Choroid plexus epithelial cell (primary cell): ENCODE measurements around the gene KCNK1.

Experiments used
- DNase-seq: peaks from one replicate; pipeline ENCODE4 v3.0.0-alpha.2; 2010; ENCODE audit warnings: low read depth
- H3K4me3 ChIP-seq: 2 replicates; pipeline ENCODE4 v1.5.1; 2011; ENCODE audit warnings: low read depth, mild to moderate bottlenecking, control low read depth, low read length, moderate library complexity
- TF ChIP-seq, protein P1 (sequence below): conservative IDR thresholded peaks from 2 replicates; pipeline ENCODE4 v1.5.1; 2011; ENCODE audit warnings: low read depth, mild to moderate bottlenecking, control low read depth, inconsistent platforms, low read length, moderate library complexity

Gene KCNK1

GRCh38 chr1:233613252-233614172 lies at the start of gene KCNK1:
KCNK1 (plus strand) TSS chr1:233614106; CDS start chr1:233614172, 66 bp downstream.
- DNase-seq = peak; percentile 77
- peak within 1 kb of the TSS; percentile 62 for H3K4me3 ChIP-seq
- TF ChIP-seq, protein P1, sequence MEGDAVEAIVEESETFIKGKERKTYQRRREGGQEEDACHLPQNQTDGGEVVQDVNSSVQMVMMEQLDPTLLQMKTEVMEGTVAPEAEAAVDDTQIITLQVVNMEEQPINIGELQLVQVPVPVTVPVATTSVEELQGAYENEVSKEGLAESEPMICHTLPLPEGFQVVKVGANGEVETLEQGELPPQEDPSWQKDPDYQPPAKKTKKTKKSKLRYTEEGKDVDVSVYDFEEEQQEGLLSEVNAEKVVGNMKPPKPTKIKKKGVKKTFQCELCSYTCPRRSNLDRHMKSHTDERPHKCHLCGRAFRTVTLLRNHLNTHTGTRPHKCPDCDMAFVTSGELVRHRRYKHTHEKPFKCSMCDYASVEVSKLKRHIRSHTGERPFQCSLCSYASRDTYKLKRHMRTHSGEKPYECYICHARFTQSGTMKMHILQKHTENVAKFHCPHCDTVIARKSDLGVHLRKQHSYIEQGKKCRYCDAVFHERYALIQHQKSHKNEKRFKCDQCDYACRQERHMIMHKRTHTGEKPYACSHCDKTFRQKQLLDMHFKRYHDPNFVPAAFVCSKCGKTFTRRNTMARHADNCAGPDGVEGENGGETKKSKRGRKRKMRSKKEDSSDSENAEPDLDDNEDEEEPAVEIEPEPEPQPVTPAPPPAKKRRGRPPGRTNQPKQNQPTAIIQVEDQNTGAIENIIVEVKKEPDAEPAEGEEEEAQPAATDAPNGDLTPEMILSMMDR = no peak

GRCh38 chr1:233565313-233565712 lies 48.6 kb upstream of the KCNK1 start:
- DNase-seq = no peak
- H3K4me3 ChIP-seq = no peak overlapping the region
- TF ChIP-seq, protein P1 = no peak

DNA sequence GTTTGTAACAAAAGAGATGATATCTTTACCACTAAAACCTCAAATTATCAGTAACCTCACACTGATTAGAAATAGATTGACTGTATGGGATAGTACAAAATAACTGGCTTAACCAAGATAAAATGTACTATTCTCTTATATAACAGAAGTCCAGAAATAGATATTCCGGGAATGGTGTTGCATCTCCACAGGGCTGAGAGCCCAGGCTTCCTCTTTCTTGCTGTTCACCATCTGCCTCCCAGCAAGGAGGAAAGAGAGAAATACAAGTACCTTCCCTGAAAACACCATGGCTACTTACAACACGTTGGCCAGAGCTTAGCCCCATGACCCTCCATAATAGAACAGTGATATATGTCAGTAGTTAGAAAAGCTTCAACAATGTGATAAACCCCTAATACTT lies 47.0 kb upstream of the KCNK1 start:
- TF ChIP-seq, protein P1 = no peak

DNA sequence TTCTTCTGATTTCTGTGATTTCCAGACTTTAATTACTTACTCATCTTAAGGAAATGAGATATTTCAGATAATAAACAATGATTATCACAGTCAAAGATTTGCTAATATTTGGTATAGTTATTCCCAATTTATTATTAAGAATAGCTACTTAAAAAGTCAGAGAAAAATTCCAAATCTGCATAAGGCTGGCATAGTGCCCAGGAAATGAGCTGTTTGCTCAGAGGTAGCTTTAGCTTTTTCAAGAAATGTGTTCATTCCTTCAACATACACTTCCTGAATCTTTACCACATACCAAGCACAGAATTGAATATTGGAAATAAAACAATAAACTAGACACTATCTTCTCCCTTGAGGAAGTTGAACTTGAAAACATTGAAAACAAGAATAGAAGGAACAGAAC lies 44.3 kb upstream of the KCNK1 start:
- peak; percentile 16 for DNase-seq
- TF ChIP-seq, protein P1 = no peak
- H3K4me3 ChIP-seq = no peak overlapping the region

More for the DNA sequence above, 47.0 kb upstream of the KCNK1 start:
- no peak for DNase-seq
- H3K4me3 ChIP-seq = no peak overlapping the region

DNA sequence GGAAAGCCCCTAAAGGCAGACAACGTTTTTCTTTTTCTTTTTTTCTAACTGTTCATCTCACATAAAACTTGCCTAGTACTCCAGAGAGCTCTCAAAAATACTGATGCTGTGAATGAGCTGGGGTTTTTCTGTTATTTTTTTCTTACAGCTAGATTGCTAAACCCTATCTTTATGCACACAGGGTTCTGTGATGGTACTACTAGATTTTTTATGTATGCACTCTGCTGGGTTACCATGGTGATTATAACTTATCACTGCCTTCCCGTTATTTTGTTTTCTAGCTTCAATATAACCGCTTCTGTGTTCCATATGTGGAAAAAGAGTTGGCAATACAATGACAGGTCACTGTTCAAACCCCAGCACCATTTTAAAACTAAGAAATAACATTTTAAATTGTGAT lies 43.7 kb upstream of the KCNK1 start:
- no peak for DNase-seq
- no peak overlapping the region for H3K4me3 ChIP-seq
- TF ChIP-seq, protein P1 = no peak

DNA sequence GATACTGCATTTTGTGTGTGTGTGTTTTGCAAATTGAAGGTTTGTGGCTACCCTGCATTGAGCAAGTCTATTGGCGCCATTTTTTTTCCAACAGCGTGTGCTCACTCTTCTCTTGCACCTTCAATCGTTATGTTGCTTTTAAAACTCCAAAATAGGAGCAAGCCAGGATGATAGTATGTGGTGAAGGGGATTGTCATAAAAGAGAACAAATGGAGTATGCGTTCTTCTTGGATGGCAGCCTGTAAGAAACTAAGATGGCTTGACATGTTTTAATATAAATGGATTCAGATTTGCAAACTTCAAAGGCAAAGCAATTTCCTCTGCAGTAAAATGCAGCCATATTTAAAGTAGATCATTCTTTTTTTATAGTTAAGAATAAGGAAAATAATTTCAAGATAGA lies 43.2 kb upstream of the KCNK1 start:
- TF ChIP-seq, protein P1 = no peak
- DNase-seq = no peak
- H3K4me3 ChIP-seq = no peak overlapping the region

DNA sequence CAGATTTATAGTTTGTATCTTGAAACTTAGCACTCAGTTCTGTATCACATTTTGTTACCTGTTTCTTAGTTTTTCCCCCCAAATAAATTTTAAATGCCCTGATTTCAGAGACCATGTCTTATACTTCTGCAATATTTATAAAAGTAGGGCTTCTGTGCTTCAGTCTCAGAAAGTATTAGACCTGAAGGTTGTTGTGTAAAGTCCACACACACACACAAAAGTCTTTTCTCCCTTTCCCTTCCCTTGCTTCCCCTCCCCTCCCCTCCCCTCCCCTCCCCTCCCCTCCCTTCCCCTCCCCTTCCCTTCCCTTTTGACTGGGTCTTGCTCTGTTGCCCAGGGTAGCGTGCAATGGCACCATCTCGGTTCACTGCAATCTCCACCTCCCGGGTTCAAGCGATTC lies 41.0 kb upstream of the KCNK1 start:
- no peak overlapping the region for H3K4me3 ChIP-seq
- no peak for DNase-seq
- TF ChIP-seq, protein P1 = no peak
